HG03025 (cell line): ENCODE results near the gene BRI3.

ENCODE experiments used
- ATAC-seq: cut with Tn5 transposase; IDR thresholded peaks from one replicate; pipeline ENCODE4 v1.9.1; 2021; ENCODE audit warnings: mild to moderate bottlenecking, moderate library complexity; ENCODE audit not compliant: unreplicated experiment, low FRiP score

The BRI3 gene

DNA sequence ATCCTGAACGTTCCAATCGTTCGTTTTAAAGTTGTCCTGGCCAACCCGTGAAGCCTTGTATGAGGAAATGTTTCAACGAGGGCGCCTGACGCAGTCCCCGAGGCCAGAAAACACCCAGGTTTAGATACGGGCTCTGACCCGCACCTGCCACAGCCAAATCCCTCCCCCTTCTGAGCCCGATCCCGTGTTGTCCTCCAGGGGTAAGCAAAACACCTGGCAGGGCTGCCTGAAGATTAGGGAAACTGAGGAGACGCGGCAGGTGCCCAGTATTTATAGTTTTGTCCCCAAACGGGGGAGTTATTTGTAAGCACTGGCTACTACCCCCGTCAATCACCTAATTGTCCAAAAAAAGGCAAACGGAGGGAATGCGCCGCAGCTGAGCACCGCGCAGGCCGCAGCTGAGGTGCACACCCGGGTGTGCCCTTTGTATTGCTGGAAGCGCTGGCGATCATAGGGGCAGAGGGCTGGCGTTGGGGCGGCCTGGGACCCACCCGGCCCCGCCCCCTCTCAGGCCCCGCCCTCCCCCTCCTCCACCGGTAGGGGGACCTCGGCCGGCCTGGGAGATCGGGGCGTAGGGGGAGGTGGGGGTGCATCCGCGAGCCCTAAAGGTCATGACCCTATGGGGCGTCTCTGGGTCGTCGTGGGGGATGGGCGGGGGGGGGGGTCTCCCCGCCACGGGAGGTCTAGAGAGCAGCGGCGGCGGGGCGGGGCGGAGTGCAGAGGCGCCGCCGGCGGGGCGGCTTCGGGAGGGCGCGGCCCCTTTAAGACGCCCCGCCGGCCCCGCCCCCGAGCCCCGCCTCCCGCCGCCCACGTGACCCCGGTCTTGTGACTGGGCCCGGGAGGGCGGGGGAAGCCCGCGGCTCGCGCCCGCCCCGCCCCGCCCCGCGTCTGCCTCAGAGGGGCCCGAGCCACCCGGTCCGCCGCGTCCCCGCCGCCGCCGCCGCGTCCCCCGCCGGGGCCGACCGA is at the start of gene BRI3:
BRI3 (plus strand) TSS at position 896 of the 966 bp plus-strand sequence. CDS start 110 bp downstream, outside the sequence.
- peak; percentile 87 for ATAC-seq

GRCh38 chr7:98232263-98232585 is 49.3 kb upstream of the BRI3 start:
- no peak for ATAC-seq

DNA sequence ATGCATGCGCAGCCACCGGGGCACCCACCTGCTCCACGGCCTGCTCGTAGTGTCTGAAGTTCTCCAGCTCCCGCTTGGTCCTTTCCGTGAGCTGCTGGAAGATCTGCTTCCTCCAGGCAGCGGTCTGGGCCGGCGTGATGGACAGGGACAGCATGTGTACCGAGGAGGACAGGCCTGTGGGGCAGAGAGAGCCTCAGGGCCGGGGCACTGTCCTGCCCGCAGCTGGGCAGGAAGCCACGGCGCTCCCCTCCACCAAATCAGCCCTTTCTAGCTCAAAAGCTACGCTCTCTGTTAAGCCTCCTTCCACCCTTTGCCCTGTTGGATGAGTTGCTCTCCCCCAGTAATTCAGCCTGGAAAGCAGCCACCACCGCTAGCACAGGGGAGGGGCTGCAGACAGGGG is 48.7 kb upstream of the BRI3 start:
- no peak for ATAC-seq

- ATAC-seq = no peak
Observed at GRCh38 chr7:98233219-98234070, 48.0 kb upstream of the BRI3 start.

DNA sequence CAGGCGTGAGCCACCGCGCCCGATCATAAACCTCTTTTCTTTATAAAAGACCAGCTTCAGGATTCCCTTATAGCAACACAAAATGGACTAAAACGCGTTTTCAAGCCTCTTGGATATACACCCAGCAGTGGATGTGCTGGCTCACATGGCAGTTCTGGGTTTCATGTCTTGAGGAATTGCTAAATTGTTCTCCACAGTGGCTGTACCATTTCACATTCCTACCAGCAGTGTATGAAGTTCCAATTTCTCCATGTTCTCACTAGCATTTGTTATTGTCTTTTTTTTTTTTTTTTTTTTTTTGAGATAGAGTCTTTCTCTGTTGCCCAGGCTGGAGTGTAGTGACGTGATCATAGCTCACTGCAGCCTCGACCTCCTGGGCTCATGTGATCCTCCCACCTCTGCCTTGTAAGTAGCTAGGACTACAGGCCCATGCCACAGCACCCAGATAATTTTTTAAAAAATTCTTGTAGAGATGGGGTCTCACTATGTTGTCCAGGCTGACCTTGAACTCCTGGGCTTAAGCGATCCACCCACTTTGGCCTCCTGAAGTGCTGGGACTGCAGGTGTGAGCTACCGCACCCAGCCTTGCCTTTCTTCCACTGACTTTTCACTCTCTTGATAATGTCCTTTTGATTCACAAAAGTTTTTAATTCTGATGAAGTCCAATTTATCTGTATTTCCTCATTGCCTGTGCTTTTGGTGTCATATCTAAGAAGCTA is 46.9 kb upstream of the BRI3 start:
- no peak for ATAC-seq

- ATAC-seq = no peak
Observed at GRCh38 chr7:98235901-98236300, 45.6 kb upstream of the BRI3 start.

GRCh38 chr7:98236355-98237185 is 44.9 kb upstream of the BRI3 start:
- ATAC-seq = no peak

DNA sequence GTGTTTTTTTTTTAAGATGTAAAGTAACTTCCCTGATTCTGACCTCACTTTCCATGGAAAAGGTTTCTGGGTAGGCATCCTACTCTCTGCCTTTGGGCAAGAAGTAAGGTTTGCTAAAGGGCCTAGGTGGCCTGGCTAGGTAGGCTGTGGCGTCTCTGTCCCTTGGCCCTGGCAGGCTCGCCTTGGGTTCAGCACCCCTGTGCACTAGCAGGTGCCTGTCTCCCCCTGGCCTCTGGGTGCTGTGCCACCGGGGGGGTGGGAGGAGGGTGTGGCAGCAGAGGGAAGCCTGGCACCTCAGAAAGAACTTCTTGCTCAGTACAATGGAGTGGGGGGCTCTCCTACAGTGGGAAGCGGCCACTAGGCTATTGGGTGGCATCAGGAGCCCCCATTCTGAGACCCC is 43.4 kb upstream of the BRI3 start:
- ATAC-seq = no peak

DNA sequence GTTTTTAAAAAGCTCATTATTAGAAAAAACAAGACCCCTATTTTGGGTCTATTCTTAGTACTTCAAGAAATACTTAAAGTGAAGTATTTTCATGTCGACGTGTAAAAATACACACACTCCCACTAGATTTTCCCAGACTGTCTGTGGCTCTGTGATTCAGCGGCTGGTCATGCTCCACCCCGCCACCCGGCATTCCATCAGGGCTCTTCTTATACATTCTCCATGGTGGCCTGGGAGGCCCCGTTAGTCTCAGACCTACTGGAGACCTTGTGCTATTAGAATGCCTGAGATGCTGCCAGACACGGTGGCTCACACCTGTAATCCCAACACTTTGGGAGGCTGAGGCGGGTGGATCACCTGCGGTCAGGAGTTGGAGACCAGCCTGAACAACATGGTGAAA is 42.5 kb upstream of the BRI3 start:
- ATAC-seq = no peak

DNA sequence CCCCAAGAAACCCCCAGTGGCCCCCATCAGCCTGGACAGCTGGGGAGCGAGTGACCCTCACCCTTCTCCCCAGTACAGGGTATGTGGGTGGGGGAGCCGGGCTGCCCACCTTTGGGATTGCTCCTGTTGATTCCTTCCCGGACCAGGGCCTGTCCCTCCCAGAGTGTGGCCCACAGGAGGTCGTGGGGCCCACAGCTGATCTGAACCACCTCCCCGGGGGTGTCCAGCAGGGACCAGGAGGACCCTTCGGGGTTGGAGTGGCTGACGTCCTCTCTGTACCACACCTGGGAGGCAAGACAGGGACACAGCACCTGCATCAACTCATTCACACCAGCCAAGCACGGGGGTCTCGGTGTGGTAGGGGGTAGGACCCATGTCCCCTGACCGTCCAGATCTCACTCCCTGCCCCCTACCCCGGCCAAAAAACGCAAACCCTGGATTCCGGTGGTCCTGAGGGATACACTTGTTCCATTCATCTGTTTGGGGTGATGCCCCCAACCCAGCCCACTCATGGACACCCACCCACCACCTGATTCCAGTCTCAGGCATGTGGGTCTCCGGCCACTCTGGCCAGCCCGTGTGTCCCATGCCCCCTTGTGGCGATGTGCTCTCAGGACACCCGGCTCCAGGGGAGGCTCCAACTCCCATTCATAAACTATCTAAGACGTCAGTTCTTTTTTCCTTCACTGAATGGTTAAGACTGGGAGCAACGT is 40.4 kb upstream of the BRI3 start:
- ATAC-seq = no peak

DNA sequence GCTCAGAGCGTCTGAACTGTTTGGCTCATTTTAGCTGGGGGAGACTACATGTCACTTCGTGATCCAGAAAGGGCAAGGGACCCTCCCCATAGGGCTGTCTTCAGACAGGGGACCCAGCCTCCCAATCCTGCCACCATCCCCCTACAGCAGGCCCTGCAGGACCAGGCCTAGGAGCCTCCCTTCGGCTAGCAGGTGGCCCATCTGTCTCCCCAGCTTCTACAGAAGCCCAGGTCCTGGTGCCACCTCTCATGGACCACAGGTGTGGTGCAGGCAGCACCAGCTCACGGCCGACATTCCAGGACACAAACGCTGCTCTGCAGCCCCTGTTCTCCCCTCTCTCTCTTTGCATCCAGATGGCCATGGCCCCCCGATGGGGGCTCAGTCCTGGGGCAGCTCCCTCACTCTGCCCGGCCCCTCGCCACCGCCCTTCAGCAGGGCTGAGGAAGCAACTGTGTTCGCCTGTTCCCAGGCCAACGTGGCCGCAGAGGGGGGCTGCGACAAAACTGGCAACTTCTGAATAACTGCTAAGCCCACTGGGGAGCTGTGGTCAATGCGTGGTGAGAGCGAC is 39.7 kb upstream of the BRI3 start:
- ATAC-seq = no peak

DNA sequence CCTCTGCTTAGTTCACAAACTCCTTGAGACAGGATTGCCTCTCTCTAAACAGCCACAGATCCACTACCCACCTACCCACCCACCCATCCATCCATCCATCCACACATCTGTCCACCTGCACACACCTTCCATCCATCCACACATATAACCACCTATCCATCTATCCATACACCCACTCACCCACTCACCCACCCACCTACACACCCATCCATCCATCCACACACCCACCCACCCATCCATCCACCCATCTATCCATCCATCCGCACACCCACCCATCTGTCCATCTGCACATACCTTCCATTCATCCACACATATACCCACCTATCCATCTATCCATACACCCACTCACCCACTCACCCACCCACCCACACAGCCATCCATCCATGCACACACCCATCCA is 39.1 kb upstream of the BRI3 start:
- no peak for ATAC-seq

DNA sequence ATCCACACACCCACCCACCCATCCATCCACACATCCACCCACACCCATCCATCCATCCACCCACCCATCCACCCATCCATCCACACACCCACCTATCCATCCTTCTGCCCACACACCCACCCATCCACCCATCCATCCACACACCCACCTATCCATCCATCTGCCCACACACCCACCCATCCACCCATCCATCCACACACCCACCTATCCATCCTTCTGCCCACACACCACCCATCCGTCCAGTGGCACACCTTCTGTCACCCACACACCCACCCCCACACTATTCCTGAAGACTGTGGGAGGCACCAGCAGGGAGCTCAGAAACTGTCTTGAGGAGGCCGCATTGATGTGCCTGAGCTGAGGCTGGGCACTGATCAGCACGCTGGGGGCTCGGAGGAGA is 38.6 kb upstream of the BRI3 start:
- ATAC-seq = no peak

GRCh38 chr7:98244871-98245270 is 36.6 kb upstream of the BRI3 start:
- no peak for ATAC-seq

DNA sequence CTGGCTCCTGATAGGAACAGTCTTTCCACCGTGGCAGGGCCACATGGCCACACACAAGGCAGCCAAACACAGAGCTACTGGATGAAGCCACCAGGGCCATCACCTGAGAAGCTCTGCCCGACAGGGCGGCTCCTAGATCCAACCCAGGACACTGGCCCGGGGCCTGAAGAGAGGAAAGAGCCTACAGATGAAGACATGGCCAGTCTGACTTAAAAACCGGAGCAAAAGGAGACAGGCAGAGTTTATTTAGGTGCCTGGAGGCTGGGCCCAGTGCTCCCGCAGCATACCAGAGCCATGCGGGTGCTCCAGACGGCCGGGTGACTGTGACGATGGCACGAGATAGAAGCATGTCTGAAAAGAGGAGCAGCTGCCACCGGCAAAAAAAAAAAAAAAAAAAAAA is 33.3 kb upstream of the BRI3 start:
- ATAC-seq = no peak

- no peak for ATAC-seq
Observed at GRCh38 chr7:98249106-98249505, 32.4 kb upstream of the BRI3 start.

- no peak for ATAC-seq
Observed at GRCh38 chr7:98250789-98251188, 30.7 kb upstream of the BRI3 start.

- peak; percentile 35 for ATAC-seq
Observed at GRCh38 chr7:98251231-98251600, 30.3 kb upstream of the BRI3 start.
